ENCODE data around the gene TMEM30B. TPM values are rescaled to one million over a fixed set of nuclear protein-coding genes. Genes with fewer than 3 reads are reported as not detected.
A peak's percentile ranks its signal among the peaks of the same experiment; 100 is the strongest.

The TMEM30B gene
- total RNA-seq, 1 experiment from 2014 or later = not detected

- no peak for DNase-seq (ENCODE audit: low spot score)
Observed at GRCh38 chr14:61300209-61300608, 19.1 kb upstream of the TMEM30B start.

DNA sequence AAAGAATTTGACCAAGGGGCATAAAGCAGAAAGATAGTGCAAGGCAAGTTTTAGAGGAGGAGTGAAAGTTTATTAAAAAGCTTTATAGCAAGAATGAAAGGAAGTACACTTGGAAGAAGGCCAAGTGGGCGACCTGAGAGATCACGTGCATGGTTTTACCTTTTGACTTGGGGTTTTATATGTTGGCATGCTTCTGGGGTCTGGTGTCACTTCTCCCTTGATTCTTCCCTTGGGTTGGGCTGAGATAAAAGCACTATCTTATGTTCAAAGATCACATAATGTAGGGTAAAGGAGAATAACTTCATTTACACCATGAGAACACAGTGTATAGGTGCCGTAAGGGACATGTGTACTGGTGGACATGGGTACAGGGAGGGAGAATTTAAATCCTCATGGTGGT is 17.7 kb upstream of the TMEM30B start:
- DNase-seq (ENCODE audit: low spot score) = no peak

DNA sequence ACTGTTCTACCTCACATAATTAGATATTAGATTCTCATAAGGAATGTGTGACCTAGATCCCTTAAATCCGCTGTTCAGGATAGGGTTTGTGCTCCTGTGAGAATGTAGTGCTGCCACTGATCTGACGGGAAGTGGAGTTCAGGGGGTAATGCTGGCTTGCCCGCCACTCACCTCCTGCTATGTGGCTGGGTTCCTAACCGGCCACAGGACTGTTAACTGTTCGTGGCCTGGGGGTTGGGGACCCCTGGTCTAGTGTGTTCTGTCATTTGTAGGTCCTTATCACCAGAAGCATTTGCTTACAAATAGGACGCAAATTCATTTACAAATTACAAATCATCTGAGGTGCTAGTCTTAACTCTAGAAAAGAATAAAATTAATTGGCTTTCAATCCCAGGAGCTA is 16.4 kb upstream of the TMEM30B start:
- no peak for DNase-seq (ENCODE audit: low spot score)

GRCh38 chr14:61296719-61297502 is 15.8 kb upstream of the TMEM30B start:
- peak; percentile 11 for DNase-seq (ENCODE audit: low spot score)

DNA sequence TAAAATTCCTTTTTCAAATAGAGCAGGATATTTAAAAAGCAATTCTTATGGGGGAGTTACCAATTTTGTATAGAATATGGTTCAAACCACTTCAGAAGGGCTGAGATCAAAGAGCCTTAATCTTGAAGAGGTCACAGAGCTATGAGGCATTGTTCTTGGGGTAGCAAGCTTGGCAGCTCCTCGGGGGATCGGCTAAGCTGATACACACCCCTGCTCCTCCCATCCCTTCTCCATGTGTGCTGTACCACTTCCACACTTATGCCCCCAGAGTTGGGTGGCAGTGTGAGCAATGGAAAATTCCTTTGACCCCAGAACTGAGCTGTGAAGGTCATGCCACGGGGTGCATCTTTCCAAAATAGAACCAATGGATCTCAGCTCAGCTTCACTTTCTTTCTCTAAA is 15.0 kb upstream of the TMEM30B start:
- no peak for DNase-seq (ENCODE audit: low spot score)

DNA sequence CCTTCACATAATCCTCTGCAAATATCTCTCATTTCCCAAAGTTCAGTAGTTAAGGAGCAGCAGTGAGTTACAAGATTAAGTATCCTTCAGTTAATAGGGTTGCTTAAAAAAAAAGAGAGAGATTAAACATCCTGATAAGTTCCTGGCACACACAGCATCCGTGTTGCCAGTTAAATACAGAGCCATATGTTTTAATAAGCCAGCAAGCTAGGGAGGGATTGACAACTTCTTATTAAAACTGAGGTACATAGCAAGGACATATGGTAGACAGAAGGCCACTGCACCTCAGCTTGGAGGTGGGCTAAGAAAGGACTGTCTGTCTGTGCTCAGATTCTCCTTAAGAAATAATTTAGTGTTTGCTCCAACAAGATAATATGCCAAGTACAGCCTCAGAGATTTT is 9.6 kb upstream of the TMEM30B start:
- no peak for DNase-seq (ENCODE audit: low spot score)

GRCh38 chr14:61288720-61289119 is 7.6 kb upstream of the TMEM30B start:
- DNase-seq (ENCODE audit: low spot score) = no peak

GRCh38 chr14:61288228-61288627 is 7.1 kb upstream of the TMEM30B start:
- no peak for DNase-seq (ENCODE audit: low spot score)

- no peak for DNase-seq (ENCODE audit: low spot score)
Observed at GRCh38 chr14:61287196-61287595, 6.1 kb upstream of the TMEM30B start.

GRCh38 chr14:61285364-61285763 is 4.2 kb upstream of the TMEM30B start:
- DNase-seq (ENCODE audit: low spot score) = no peak

DNA sequence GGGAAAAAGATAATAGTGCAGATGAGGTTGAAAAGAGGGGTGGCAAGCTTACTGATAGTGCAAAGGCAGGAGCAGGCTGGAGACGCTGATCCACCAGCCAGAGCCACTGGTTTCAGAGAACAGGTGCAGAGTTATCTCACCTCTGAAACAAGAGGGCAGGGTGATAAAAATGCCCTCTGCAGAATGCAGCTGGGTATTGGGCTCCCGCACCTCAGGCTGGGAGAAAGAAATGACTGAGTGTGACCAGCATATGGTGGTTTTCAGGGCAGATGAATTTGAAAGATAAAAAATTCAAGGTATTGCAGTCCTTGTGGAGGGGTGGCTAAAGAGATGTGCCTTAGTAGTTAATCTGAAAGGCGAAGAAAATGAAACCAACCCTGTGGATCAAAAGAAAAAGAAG is 2.9 kb upstream of the TMEM30B start:
- DNase-seq (ENCODE audit: low spot score) = no peak

GRCh38 chr14:61282746-61283145 is 1.6 kb upstream of the TMEM30B start:
- DNase-seq (ENCODE audit: low spot score) = no peak

GRCh38 chr14:61281948-61282275 is 774 bp upstream of the TMEM30B start:
- DNase-seq (ENCODE audit: low spot score) = no peak

DNA sequence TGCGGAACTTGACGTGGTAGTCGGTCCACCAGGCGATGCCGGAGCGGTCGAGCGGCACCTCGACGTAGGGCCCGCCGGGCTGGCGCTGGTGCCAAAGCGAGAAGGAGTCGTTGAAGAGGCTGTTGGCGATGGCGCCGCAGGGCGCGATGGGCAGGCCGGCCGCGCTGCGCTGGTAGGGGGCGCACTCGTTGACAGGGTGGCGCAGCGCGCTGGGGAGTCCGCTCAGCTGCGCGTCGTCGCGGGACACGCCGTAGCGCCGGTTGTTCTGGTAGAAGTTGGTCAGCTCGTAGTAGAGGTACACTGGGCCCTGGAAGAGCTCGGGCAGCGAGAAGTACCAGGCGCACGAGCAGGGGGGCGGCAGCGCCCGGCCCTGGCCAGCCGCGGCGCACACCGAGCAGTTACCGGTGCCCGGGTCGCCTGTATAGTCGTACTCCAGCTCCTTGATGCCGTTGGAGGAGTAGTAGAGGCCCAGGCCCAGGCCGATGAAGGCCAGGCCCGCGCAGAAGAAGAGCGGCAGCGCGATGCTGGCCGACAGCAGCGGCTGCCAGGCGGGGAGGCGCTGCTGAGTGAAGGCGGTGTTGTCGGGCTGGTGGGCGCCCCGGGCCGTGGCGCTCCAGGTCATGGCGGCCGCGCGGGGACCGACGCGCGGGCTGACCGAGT is 482 bp downstream of the TMEM30B start:
- DNase-seq (ENCODE audit: low spot score) = no peak

DNA sequence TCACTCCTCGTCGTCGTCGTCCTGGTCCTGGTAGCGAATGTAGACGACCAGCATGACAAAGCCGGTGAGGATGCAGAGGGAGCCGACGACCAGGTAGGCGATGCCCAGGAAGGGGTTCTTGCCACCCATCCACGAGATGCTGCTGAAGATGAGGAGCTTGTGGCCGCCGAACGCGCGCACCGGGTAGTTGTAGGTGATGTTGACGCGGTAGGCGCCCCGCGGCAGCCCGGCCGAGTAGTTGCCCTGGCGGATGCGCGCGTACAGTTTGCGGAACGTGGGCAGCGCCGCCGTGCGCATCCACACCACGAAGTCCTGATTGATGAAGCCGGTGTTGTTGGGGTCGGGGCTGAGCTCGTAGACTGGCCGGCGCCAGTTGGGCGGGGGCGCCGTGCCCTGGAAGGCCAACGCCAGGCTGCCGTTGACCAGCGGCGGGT is 1.0 kb downstream of the TMEM30B start:
- no peak for DNase-seq (ENCODE audit: low spot score)

- DNase-seq (ENCODE audit: low spot score) = no peak
Observed at GRCh38 chr14:61279082-61279481, 2.1 kb downstream of the TMEM30B start.

DNA sequence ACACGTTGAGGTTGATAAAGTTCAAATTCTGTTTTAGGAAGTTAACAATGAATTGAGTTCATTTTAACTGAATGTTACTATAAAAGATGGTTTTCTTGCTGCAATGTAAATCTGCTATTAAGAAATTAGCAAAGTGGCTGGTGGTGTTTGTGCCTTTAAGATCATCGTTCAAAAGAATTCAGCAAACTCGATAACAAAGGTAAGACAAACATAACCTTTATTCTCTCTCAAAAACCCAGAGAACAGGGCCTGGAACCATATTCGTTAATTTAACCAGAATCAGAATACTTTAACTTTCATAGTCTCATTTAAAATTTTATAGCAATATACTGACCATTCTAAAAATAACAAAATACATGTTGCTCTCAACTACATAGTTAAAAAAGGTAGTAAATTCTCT is 3.4 kb downstream of the TMEM30B start:
- DNase-seq (ENCODE audit: low spot score) = no peak

GRCh38 chr14:61277232-61277631 is 3.9 kb downstream of the TMEM30B start:
- no peak for DNase-seq (ENCODE audit: low spot score)

DNA sequence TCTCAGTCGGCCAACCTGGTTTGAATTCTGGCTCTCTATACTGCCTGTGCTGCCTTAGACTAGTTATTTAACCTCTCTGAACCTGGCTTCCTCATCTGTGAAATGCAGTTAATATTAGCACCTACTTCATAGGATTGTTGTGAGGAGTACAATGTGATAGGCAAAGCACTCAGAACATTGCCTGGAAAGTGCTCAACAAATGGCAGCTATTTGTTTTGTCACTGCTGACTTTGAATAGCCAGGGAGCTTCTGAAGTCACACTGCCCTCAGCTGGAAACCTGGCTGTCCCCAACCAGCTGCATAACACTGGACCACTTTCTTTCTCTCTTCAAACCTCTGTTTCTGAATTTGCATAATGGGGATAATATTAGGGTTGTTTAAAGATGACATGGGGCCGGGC is 9.6 kb downstream of the TMEM30B start:
- DNase-seq (ENCODE audit: low spot score) = no peak

- no peak for DNase-seq (ENCODE audit: low spot score)
Observed at GRCh38 chr14:61270714-61271113, 10.4 kb downstream of the TMEM30B start.

GRCh38 chr14:61269321-61270083 is 11.6 kb downstream of the TMEM30B start:
- DNase-seq (ENCODE audit: low spot score) = peak; percentile 50

DNA sequence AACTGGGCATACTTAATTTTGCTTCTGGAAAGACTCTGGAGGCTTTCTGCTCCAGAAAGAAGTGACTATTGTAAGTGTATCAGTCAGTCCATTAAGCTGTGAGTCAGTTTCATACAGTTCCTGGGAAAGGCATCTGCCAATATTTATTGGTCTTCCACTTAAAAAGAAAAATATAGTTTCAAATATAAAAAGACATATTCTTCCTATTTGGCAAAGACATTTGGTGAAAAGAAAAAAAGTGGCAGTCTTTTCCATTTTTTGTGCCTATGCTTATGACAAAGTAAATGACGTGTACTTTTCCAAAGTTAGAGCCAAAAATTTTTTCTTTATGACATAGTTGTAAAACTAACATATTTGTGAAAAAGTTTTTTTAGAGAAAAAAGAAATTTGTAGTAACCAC is 12.3 kb downstream of the TMEM30B start:
- no peak for DNase-seq (ENCODE audit: low spot score)
